CD4-positive, alpha-beta T cell treated with Interleukin-6 for 4 hours (primary cell): Measurements from ENCODE around the gene FOXO1.

Source experiments
- DNase-seq: peaks from one replicate; pipeline ENCODE4 v3.0.0-alpha.2; 2020; ENCODE audit warnings: mixed read lengths

FOXO1 gene

GRCh38 chr13:40665126-40666044, 1.1 kb downstream of the FOXO1 start:
- peak; percentile 57 for DNase-seq

- peak; percentile 73 for DNase-seq
Measured at GRCh38 chr13:40664350-40665125, 1.9 kb downstream of the FOXO1 start.

- DNase-seq: peak; percentile 79
Measured at GRCh38 chr13:40664100-40664349, 2.4 kb downstream of the FOXO1 start.

- DNase-seq: no peak
Measured at GRCh38 chr13:40662866-40663265, 3.6 kb downstream of the FOXO1 start.

- no peak for DNase-seq
Measured at GRCh38 chr13:40661875-40662665, 4.4 kb downstream of the FOXO1 start.

GRCh38 chr13:40660692-40661091, 5.7 kb downstream of the FOXO1 start:
- DNase-seq: no peak

- DNase-seq: no peak
Measured at GRCh38 chr13:40660141-40660664, 6.2 kb downstream of the FOXO1 start.

GRCh38 chr13:40657951-40658350, 8.5 kb downstream of the FOXO1 start:
- no peak for DNase-seq

GRCh38 chr13:40657307-40657706, 9.1 kb downstream of the FOXO1 start:
- no peak for DNase-seq

- no peak for DNase-seq
Measured at GRCh38 chr13:40656358-40656757, 10.1 kb downstream of the FOXO1 start.

GRCh38 chr13:40653527-40654318, 12.7 kb downstream of the FOXO1 start:
- no peak for DNase-seq

- DNase-seq: no peak
Measured at GRCh38 chr13:40652588-40652940, 13.9 kb downstream of the FOXO1 start.

GRCh38 chr13:40651866-40652587, 14.4 kb downstream of the FOXO1 start:
- DNase-seq: no peak

GRCh38 chr13:40648841-40649240, 17.6 kb downstream of the FOXO1 start:
- no peak for DNase-seq

GRCh38 chr13:40648040-40648439, 18.4 kb downstream of the FOXO1 start:
- DNase-seq: no peak

- DNase-seq: no peak
Measured at GRCh38 chr13:40644838-40645604, 21.4 kb downstream of the FOXO1 start.

- DNase-seq: peak; percentile 49
Measured at GRCh38 chr13:40640845-40641458, 25.5 kb downstream of the FOXO1 start.

- DNase-seq: no peak
Measured at GRCh38 chr13:40640202-40640601, 26.2 kb downstream of the FOXO1 start.

GRCh38 chr13:40639221-40639681, 27.2 kb downstream of the FOXO1 start:
- no peak for DNase-seq

GRCh38 chr13:40637643-40638042, 28.8 kb downstream of the FOXO1 start:
- DNase-seq: no peak
